ENCODE results near the gene METTL24. TPM values are rescaled to one million over a fixed set of nuclear protein-coding genes. Genes with fewer than 3 reads are reported as not detected.
A peak's percentile ranks its signal among the peaks of the same experiment; 100 is the strongest.

Gene METTL24
- total RNA-seq, 1 donor from 2014 or later: 1.5 TPM

GRCh38 chr6:110357298-110357663 is 868 bp downstream of the METTL24 start:
- H3K4me3 Mint-ChIP-seq (ENCODE audit: unreplicated experiment): peak overlapping the region; percentile 86
- DNase-seq: peak; percentile 38
- H3K27ac Mint-ChIP-seq (ENCODE audit: unreplicated experiment): peak overlapping the region; percentile 85
- peaks cover 14% of the 10 kb centered on the region for H3K36me3 Mint-ChIP-seq (ENCODE audit: unreplicated experiment)
- peaks cover 55% of the 10 kb centered on the region for H3K4me1 Mint-ChIP-seq (ENCODE audit: low read depth, unreplicated experiment)
- TF ChIP-seq CTCF (IDR thresholded peaks at IDR 0.05; ENCODE audit: partially characterized antibody, unreplicated experiment): no peak
- peaks cover 11% of the 10 kb centered on the region for H3K27me3 Mint-ChIP-seq (ENCODE audit: unreplicated experiment)
- peaks cover 17% of the 10 kb centered on the region for H3K9me3 Mint-ChIP-seq (ENCODE audit: unreplicated experiment)

- Mint-ChIP-seq H3K27ac (ENCODE audit: unreplicated experiment) (peak overlapping the region; percentile 85), H3K4me1 (ENCODE audit: low read depth, unreplicated experiment) (peaks cover 55% of the 10 kb centered on the region), H3K4me3 (ENCODE audit: unreplicated experiment) (peak overlapping the region; percentile 86), H3K9me3 (ENCODE audit: unreplicated experiment) (peaks cover 17% of the 10 kb centered on the region), H3K36me3 (ENCODE audit: unreplicated experiment) (peaks cover 11% of the 10 kb centered on the region), H3K27me3 (ENCODE audit: unreplicated experiment) (peaks cover 11% of the 10 kb centered on the region)
- no peak for TF ChIP-seq CTCF (IDR thresholded peaks at IDR 0.05; ENCODE audit: partially characterized antibody, unreplicated experiment)
- no peak for DNase-seq
These were observed 1.4 kb downstream of the METTL24 start for GRCh38 chr6:110356778-110357177.

- Mint-ChIP-seq H3K4me3 (ENCODE audit: unreplicated experiment) (peak overlapping the region; percentile 86), H3K4me1 (ENCODE audit: low read depth, unreplicated experiment) (peaks cover 55% of the 10 kb centered on the region), H3K27ac (ENCODE audit: unreplicated experiment) (peak overlapping the region; percentile 96), H3K9me3 (ENCODE audit: unreplicated experiment) (peaks cover 17% of the 10 kb centered on the region), H3K27me3 (ENCODE audit: unreplicated experiment) (peaks cover 11% of the 10 kb centered on the region), H3K36me3 (ENCODE audit: unreplicated experiment) (peaks cover 4% of the 10 kb centered on the region)
- no peak for TF ChIP-seq CTCF (IDR thresholded peaks at IDR 0.05; ENCODE audit: partially characterized antibody, unreplicated experiment)
- no peak for DNase-seq
These were observed 2.4 kb downstream of the METTL24 start for GRCh38 chr6:110355727-110356126.

GRCh38 chr6:110355022-110355421 is 3.1 kb downstream of the METTL24 start:
- peaks cover 4% of the 10 kb centered on the region for H3K36me3 Mint-ChIP-seq (ENCODE audit: unreplicated experiment)
- no peak for DNase-seq
- peaks cover 11% of the 10 kb centered on the region for H3K27me3 Mint-ChIP-seq (ENCODE audit: unreplicated experiment)
- H3K27ac Mint-ChIP-seq (ENCODE audit: unreplicated experiment): peak overlapping the region; percentile 30
- H3K4me3 Mint-ChIP-seq (ENCODE audit: unreplicated experiment): peak overlapping the region; percentile 8
- H3K4me1 Mint-ChIP-seq (ENCODE audit: low read depth, unreplicated experiment): peaks cover 55% of the 10 kb centered on the region
- peaks cover 17% of the 10 kb centered on the region for H3K9me3 Mint-ChIP-seq (ENCODE audit: unreplicated experiment)
- no peak for TF ChIP-seq CTCF (IDR thresholded peaks at IDR 0.05; ENCODE audit: partially characterized antibody, unreplicated experiment)

GRCh38 chr6:110354153-110354552 is 4.0 kb downstream of the METTL24 start:
- Mint-ChIP-seq H3K9me3 (ENCODE audit: unreplicated experiment) (peaks cover 17% of the 10 kb centered on the region), H3K27me3 (ENCODE audit: unreplicated experiment) (peaks cover 11% of the 10 kb centered on the region), H3K4me3 (ENCODE audit: unreplicated experiment) (peak overlapping the region; percentile 9), H3K4me1 (ENCODE audit: low read depth, unreplicated experiment) (peaks cover 53% of the 10 kb centered on the region), H3K36me3 (ENCODE audit: unreplicated experiment) (peaks cover 4% of the 10 kb centered on the region), H3K27ac (ENCODE audit: unreplicated experiment) (peak overlapping the region; percentile 25)
- DNase-seq: no peak
- no peak for TF ChIP-seq CTCF (IDR thresholded peaks at IDR 0.05; ENCODE audit: partially characterized antibody, unreplicated experiment)
